22Rv1 (cell line): ENCODE results near the gene GJA9.

Source experiments
- ZFX ChIP-seq: fragments of 450-650 bp; IDR thresholded peaks from 2 replicates; pipeline ENCODE4 v1.6.1; 2017; ENCODE audit warnings: antibody characterized with exemption, borderline replicate concordance
- TF ChIP-seq, protein P1 (sequence below): fragments of 450-650 bp; IDR thresholded peaks from 2 replicates; pipeline ENCODE4 v1.5.1; 2017; ENCODE audit warnings: mild to moderate bottlenecking

DNA sequence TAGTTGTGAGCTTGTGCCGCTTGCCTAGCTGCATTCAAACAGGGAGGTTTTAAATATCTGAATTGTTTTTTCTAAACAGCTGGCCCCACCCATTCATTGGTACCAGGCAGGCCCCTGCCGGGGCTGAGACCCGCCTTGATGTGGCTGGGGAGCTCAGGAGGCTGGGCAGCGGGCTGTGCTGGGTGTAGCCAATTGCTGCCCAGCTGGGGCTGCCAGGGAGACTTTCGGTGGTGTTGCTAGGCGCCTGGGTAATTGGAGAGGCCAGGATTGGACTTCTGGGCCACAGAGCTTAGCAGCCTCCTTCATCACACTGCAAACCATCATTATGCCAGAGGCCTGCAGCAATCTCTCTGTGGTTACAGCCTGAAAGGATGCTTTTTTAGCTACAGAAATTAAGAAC, 48.1 kb upstream of the GJA9 start:
- TF ChIP-seq, protein P1, sequence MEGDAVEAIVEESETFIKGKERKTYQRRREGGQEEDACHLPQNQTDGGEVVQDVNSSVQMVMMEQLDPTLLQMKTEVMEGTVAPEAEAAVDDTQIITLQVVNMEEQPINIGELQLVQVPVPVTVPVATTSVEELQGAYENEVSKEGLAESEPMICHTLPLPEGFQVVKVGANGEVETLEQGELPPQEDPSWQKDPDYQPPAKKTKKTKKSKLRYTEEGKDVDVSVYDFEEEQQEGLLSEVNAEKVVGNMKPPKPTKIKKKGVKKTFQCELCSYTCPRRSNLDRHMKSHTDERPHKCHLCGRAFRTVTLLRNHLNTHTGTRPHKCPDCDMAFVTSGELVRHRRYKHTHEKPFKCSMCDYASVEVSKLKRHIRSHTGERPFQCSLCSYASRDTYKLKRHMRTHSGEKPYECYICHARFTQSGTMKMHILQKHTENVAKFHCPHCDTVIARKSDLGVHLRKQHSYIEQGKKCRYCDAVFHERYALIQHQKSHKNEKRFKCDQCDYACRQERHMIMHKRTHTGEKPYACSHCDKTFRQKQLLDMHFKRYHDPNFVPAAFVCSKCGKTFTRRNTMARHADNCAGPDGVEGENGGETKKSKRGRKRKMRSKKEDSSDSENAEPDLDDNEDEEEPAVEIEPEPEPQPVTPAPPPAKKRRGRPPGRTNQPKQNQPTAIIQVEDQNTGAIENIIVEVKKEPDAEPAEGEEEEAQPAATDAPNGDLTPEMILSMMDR: no peak
- no peak for TF ChIP-seq ZFX
